Heart right ventricle (tissue), 16 donors: Measurements from ENCODE around the gene HDHD5. TPM values are rescaled to one million over a fixed set of nuclear protein-coding genes. Genes with fewer than 3 reads are reported as not detected.
A peak's percentile ranks its signal among the peaks of the same experiment; 100 is the strongest.

Source experiments
- ATAC-seq, 8 donors: fragments of 200-7000 bp; cut with Tn5 transposase; one replicate each; pipeline ENCODE4 v1.9.1; 2020; ENCODE audit warnings: mild to moderate bottlenecking in 8 of 8, moderate library complexity in 8 of 8, moderate number of reproducible peaks in 1 of 8
- DNase-seq, 2 donors: peaks; one replicate each; pipeline ENCODE4 v3.0.0-alpha.2; 2020
- H3K27ac ChIP-seq, 10 donors: fragments of 200-600 bp; sonication (generic) in 2 of 10; one replicate each; pipeline versions ENCODE4 v1.5.0 to v1.8.0; 2020 to 2022; ENCODE audit warnings: mild to moderate bottlenecking in 3 of 10
- H3K27me3 ChIP-seq, 7 donors: fragments of 200-600 bp; one replicate each; pipeline ENCODE4 v1.8.0; 2021 to 2022; ENCODE audit warnings: mild to moderate bottlenecking in 2 of 7
- H3K36me3 ChIP-seq, 9 donors: fragments of 200-600 bp; sonication (generic) in 1 of 9; one replicate each; pipeline versions ENCODE4 v1.5.0 to v1.8.0; 2020 to 2022; ENCODE audit warnings: mild to moderate bottlenecking in 2 of 9
- H3K4me1 ChIP-seq, 9 donors: fragments of 200-600 bp; sonication (generic) in 1 of 9; one replicate each; pipeline versions ENCODE4 v1.5.0 to v1.8.0; 2020 to 2022; ENCODE audit warnings: mild to moderate bottlenecking in 4 of 9
- H3K4me3 ChIP-seq, 10 donors: fragments of 200-600 bp; sonication (generic) in 2 of 10; one replicate each; pipeline versions ENCODE4 v1.5.0 to v1.8.0; 2020 to 2022; ENCODE audit warnings: mild to moderate bottlenecking in 7 of 10, moderate library complexity in 2 of 10
- H3K9me3 ChIP-seq, 11 donors: fragments of 200-600 bp in 10 of 11; sonication (generic) in 2 of 11; one replicate each; pipeline versions ENCODE4 v1.5.0 to v1.8.0; 2013 to 2022; ENCODE audit warnings: mild to moderate bottlenecking in 2 of 11, control low read depth in 1 of 11, moderate library complexity in 1 of 11
- CTCF ChIP-seq, 9 donors: fragments of 200-600 bp; sonication (generic) in 2 of 9; IDR thresholded peaks; one replicate each; pipeline versions ENCODE4 v1.5.0 to v1.8.0; 2021 to 2022; ENCODE audit warnings: antibody characterized with exemption in 9 of 9, mild to moderate bottlenecking in 5 of 9, moderate library complexity in 1 of 9
- WGBS, 2 donors: extraction: QIAGEN DNeasy Blood & Tissue Kit; methylation state at CpG; one replicate each; pipeline ENCODE4 v1.1.7; 2013; ENCODE audit warnings: inconsistent platforms in 1 of 2; 5-methylcytosine and 5-hydroxymethylcytosine counted together
- intact Hi-C, 10 donors: fragments of 100-400 bp; cut with DNase I; formaldehyde crosslinking; loops; one replicate each; pipeline versions ENCODE4 v1.11.1 to v1.14.2; 2022
- polyA plus RNA-seq, 2 donors: library from polyadenylated mRNA; stranded (reverse); fragments of 200-250 nt; gene quantifications; one replicate each; pipeline ENCODE4 v1.2.3, GENCODE V29; 2013
- total RNA-seq, 10 donors: library from RNA; stranded (reverse); fragmentation: NEBNext Ultra II Directional in 3 of 10; extraction: Animal tissue kit (Norgen Biotek cat#: 25700) in 3 of 10; gene quantifications; one replicate each; pipeline versions ENCODE4 v1.2.1 to v1.2.4, GENCODE V29; 2021 to 2023
- donor health status: Arrhythmogenic right ventricular cardiomyopathy.
- donor health status: ischemic (EF 13 %, LVEDD 7.1; RV severe dilation, severe dysfunction).
- donor health status: healthy with polysubstance abuse.
- donor health status: DM: no; HTN: yes; CAD: no.
- donor health status: DM: no; HTN: no; CAD: no.
- donor health status: ischemic (EF 25% LVEDD 6.9; RV normal size, moderate dysfunction).
- donor health status: ischemic (EF 25% LVEDD 5.7; RV mildly dilated, moderate dysfunction).
- donor health status: healthy.
- donor health status: DM: yes; HTN: yes; CAD: no.
- donor health status: Ischemic cardiomyopathy.
- donor health status: ischemic (EF 35%, LVEDD 5.7; RV mildly dilated, moderate dysfunction).
- donor health status: nonischemic (EF 11% LVEDD 7.7; RV severe dilation, severe dysfunction).
- donor health status: DM: yes; HTN: yes; CAD: no.
- donor health status: PGD.
- donor health status: ischemic (EF 29% LVEDD 5.4; RV normal size, mild dysfunction).
- donor health status: nonischemic (EF 23%, LVEDD 6.1; RV moderate dilation, normal function).

HDHD5 gene
- total and polyA plus RNA-seq, 12 donors = 23.6 to 60.4 (median 50.3) TPM

- Histone ChIP-seq H3K4me1 (peaks cover 0 to 31% (median 8%) of the 10 kb centered on the region in 9 donors), H3K27ac (no peak overlapping the region), H3K4me3 (no peak overlapping the region), H3K27me3 (no peaks in the 10 kb centered on the region), H3K9me3 (no peaks in the 10 kb centered on the region), H3K36me3 (peaks cover 0 to 38% (median 8%) of the 10 kb centered on the region in 9 donors)
- TF ChIP-seq CTCF (IDR thresholded peaks at IDR 0.05) = no peak
- ATAC-seq (no peak), DNase-seq (no peak)
- 89 to 91% methylated on average over 15 of the region's 15 CpGs for WGBS, 2 donors
- intact Hi-C loops = no loop called here
Observed at GRCh38 chr22:17135153-17135760, 23.8 kb downstream of the HDHD5 start.

DNA sequence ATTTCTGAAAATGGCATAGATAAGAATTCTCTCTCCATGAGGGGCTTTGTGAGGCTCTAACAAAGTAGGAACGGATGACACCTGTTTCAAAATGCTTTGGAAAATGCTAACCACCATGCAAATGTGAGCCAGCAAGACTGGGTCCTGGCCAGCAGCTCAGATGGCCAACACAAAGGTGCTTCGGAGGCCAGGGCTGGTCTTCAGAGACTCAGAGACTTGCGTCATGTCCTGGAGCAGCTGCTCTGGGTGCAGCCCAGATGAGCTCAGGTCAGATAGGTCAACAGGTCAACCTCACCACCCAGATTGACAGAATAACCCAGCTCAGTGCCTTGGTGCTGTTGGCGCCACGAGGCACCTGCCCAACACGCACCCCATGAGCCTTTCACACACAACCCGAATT, 25.9 kb downstream of the HDHD5 start:
- no peak for ATAC-seq
- peak overlapping the region in 1 of 10 donors; percentile 69 for H3K27ac ChIP-seq
- no peak for TF ChIP-seq CTCF (IDR thresholded peaks at IDR 0.05)
- no peak for DNase-seq
- no peaks in the 10 kb centered on the region for H3K9me3 ChIP-seq
- no peak overlapping the region for H3K4me3 ChIP-seq
- intact Hi-C loops = no loop called here
- peaks cover 0 to 19% (median 4%) of the 10 kb centered on the region in 9 donors for H3K36me3 ChIP-seq
- 93 to 94% methylated on average over 7 of the region's 7 CpGs for WGBS, 2 donors
- no peaks in the 10 kb centered on the region for H3K27me3 ChIP-seq
- peaks cover 0 to 15% (median 5%) of the 10 kb centered on the region in 9 donors for H3K4me1 ChIP-seq

- no peak for TF ChIP-seq CTCF (IDR thresholded peaks at IDR 0.05)
- WGBS, 2 donors = 5 to 22% methylated on average over 2 of the region's 2 CpGs
- Histone ChIP-seq H3K9me3 (no peaks in the 10 kb centered on the region), H3K36me3 (peaks cover 0 to 8% (median 0%) of the 10 kb centered on the region in 9 donors), H3K27me3 (no peaks in the 10 kb centered on the region), H3K27ac (peak overlapping the region in 8 of 10 donors; percentile 33 to 69 (median 54)), H3K4me3 (peak overlapping the region in 3 of 10 donors; percentile 12 to 24 (median 14)), H3K4me1 (peaks cover 0 to 15% (median 5%) of the 10 kb centered on the region in 9 donors)
- intact Hi-C loops = loop anchor here in 1 of 10 donors (1.0 kb wide), 1 partner anchor 11 kb away; the partner anchor contains the start of gene TMEM121B
- peak in 1 of 2 donors; percentile 64 for DNase-seq
- peak; percentile 81 to 97 (median 92) for ATAC-seq
Observed at GRCh38 chr22:17132112-17132511, 27.0 kb downstream of the HDHD5 start.

- H3K27me3 ChIP-seq = no peaks in the 10 kb centered on the region
- ATAC-seq = peak in 7 of 8 donors; percentile 67 to 84 (median 80)
- intact Hi-C loops = loop anchor here in 1 of 10 donors (1.0 kb wide), 1 partner anchor 10 kb away; the partner anchor contains the start of gene TMEM121B
- DNase-seq = no peak
- peak overlapping the region in 8 of 10 donors; percentile 33 to 69 (median 54) for H3K27ac ChIP-seq
- WGBS, 2 donors = 22 to 34% methylated on average over 5 of the region's 5 CpGs
- no peaks in the 10 kb centered on the region for H3K9me3 ChIP-seq
- peaks cover 0 to 4% (median 0%) of the 10 kb centered on the region in 9 donors for H3K36me3 ChIP-seq
- TF ChIP-seq CTCF (IDR thresholded peaks at IDR 0.05) = peak in 3 of 9 donors; percentile 25 to 33 (median 30)
- peaks cover 0 to 15% (median 5%) of the 10 kb centered on the region in 9 donors for H3K4me1 ChIP-seq
- H3K4me3 ChIP-seq = peak overlapping the region in 4 of 10 donors; percentile 12 to 24 (median 14)
Observed at GRCh38 chr22:17131686-17132085, 27.4 kb downstream of the HDHD5 start.
